ENCODE data around the gene KIF12.

GRCh38 chr9:114119242-114120191, 20.4 kb upstream of the KIF12 start:
- no peak for TF ChIP-seq CTCF (IDR thresholded peaks at IDR 0.05; ENCODE audit: low read length)
- TF ChIP-seq EZH2 (IDR thresholded peaks at IDR 0.05; ENCODE audit: borderline replicate concordance, low read length), result no peak
